ENCODE data around the gene IGF2R.
A peak's percentile ranks its signal among the peaks of the same experiment; 100 is the strongest.
"Not testable (repeated sequence)": the region's sequence is repeated elsewhere in the genome, so short reads cannot be mapped to it uniquely, and the experiment has no call there.

Gene IGF2R

DNA sequence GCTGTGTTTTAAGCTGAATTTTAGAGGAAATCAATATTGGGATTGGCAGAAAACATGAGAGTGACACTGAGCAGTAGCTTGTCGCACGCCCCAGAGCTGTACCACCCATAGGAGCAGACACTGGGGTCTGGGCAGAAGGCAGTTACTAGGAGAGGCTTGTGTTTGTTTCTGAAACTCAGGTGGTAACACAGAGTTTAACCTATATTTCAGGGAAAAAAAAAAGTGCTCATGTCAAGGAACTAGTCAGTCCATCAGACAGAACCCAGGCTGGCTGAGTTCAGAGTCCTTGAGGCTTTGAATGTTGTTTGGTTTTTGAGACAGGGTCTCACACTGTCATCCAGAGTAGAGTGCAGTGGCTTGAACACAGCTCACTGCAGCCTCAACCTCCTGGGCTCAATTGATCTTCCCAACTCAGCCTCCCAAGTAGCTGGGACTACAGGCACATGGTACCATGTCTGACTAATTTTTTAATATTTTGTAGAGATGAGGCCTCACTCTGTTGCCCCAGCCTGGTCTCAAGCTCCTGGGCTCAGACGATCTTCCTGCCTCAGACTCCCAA is 159.3 kb downstream of the IGF2R start:
- DNase-seq: no peak

DNA sequence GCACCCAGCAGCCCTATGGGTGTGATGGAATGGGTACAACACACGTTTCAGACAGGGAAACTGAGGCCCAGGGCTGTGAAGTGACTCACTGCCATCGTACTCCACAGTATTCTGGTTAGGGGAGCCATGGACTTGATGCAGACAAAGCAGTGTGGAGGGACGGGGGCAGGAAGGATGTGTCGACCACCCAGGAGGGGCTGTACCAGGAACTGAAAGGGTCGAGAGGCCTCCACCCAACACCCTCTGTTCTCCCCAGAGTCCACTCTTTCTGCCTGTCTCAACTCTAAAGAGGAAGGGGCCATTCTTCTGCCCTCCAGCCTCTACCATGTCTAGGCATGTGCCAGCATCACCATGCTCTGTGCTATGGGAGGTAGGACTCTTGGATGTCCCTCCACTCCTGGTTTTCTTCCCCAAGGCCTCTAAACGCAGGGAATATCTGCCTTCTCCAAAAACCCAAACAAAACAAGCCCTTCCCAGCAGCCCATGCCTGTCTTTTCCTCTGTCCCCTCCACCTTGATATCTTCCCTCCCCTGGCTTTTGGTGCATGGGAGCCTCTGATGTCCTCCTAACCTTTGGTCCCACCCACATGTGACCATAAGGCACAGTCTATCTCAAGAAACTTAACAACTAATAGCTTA is 160.1 kb downstream of the IGF2R start:
- no peak for DNase-seq

DNA sequence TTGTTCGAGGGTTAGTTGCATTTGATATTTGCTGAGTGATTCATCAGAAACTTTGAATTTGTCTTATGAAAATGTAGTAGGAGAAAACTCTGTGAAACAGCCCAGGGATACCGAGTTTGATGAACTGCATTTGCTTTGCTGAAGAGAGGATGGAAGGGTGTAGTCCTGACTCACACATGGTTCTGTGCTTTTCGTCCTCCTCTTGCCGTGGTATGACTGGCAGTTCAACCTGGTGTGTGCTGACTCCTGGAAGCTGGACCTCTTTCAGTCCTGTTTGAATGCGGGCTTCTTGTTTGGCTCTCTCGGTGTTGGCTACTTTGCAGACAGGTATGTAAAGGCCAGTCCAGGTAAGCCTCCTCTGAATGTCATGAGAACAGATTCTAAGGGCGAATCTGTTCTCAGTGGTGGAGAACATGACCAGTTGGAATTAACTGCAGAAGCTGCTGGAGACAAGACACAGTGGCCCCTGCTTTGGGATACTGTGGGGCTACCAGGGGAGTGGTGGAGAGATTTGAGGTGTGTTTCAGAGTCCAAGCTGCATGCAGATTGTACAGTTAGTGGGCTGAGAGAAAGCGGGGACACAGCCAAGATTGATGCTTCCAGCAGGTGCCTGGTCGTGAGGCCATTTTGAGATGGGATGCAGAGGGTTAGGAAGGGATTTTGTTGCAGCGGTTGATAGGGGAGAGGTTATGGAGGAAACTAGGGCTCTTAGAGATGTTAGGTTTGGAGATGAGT is 161.2 kb downstream of the IGF2R start:
- no peak for DNase-seq

DNA sequence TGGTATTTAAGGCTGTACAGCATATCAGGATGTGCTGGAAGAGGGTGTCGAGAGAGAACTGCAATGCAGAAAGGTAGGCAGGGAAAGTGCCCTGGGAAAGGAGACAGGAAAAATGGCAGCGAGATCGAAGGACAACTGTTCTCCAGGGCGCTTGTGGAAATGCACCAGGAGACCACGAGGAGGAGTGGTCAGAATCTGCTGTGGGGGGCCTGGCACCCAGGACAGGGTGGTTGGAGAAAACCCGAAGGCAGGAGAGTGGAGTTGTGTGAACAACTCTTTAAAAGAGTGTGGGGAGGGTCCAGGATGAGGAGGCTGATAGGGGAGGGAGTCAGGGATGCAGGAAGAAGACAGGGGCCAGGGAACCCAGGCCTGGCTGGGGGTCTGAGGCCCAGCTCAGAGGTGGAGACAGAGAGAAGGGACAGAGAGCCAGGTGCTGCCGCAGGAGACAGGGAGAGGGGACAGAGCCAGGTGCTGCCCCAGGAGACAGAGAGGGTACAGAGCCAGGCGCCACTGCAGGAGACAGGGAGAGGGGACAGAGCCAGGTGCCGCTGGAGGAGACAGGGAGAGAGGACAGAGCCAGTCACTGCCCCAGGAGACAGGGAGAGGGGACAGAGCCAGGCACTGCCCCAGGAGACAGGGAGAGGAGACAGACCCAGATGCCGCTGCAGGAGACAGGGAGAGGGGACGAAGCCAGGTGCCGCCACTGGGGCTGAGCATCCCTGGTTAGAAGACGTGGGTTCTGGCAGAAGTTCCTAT is 162.0 kb downstream of the IGF2R start:
- no peak for DNase-seq

DNA sequence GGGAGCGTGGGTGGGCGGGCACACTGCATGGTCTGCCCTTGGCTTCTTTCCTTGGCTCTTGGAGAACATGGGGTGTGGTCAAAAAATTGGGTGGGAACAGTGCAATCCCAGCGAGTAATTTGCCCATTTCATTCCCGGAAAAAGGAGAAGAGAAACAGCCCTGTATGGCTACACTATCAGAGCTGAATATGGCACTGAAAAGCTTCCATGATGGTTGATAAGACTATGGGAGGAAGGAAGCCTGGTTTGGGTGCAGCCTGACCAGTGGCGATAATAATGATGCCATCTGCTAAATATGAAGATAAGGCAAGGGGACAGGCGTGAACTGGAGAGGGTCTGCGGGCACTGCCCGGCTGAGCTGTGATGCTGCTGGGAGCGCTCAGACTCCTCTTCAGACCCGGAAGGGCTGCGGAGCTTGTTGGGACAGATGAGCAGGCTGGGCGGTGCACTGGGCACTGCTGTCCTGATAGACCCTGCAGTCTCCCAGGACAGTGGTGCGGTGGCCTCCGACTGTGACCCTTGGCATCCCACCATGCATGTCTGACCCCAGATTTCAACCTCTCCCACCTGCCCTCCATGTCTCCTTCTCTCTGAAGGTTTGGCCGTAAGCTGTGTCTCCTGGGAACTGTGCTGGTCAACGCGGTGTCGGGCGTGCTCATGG is 162.9 kb downstream of the IGF2R start:
- DNase-seq: no peak

DNA sequence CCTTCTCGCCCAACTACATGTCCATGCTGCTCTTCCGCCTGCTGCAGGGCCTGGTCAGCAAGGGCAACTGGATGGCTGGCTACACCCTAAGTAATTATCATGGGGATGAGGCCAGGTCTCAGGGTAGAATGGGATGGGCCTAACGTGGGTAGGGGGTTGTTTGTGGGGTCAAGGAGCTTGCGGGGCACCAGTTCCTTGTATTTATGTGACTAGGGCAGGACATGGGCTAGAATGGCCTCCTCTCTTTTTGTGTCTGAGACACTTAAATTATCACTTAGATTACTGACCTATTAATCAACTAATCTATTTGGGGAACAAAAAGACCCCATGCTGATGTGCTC is 163.4 kb downstream of the IGF2R start:
- no peak for DNase-seq

DNA sequence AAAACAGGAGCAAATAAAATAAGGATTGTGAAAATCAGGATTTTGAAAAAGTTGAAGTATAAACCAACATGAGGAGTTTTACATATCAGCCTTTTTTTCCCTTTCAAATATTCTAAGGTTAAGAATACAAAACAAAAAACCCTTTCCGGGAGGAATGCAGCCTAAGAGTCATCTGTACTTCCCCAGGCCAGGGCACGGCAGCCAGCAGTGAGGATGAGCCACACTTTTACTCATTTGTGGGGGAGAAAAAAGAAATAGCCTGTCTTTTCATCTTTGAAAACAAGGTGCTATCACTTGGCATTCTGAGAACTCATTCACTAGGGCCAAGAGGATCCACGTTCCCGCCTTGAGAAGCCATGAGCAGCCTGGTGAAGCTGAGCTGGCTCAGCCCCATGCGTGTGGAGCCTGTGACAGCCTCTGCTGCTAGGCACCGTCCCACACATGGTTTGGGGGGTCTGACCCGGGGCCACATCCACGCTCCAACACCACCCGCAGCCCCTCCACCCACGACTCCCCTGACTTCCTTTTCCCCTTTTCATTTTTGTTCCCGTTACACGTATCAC is 164.0 kb downstream of the IGF2R start:
- no peak for DNase-seq

DNA sequence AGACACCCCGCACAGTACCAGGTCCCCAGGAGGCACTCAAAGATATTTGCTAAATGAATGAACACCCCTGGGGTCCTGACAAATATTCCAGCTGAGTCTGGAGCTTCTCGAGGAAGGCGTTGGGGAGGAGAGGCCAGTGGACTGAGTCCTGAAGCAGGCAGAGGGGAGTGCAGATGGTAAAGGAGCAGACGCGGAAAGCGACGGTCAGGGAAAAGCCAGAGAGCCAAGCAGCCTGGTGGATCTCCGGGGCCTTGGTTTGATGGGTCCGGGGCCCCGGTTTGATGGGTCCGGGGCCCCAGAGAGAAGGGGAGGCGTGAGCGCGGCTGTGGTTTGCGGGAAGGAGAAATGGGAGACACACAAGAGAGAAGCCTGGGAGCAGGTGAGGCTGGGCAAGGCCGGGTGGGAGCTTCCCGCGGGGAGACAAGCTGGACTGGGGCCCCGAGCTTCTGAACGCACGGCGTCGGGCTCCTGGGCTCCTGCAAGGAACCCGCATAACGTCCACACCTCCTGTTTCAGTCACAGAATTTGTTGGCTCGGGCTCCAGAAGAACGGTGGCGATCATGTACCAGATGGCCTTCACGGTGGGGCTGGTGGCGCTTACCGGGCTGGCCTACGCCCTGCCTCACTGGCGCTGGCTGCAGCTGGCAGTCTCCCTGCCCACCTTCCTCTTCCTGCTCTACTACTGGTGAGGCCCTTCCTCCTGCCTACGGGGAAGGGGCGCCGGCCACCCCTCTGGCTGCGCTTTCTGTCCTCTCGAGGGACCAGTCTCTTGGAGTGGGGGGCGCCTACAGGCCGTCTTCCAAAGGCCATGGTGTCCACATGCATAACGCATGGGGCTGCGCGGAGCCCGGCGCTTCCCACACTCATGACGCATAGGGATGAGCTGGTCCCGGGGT is 164.8 kb downstream of the IGF2R start:
- DNase-seq: no peak

DNA sequence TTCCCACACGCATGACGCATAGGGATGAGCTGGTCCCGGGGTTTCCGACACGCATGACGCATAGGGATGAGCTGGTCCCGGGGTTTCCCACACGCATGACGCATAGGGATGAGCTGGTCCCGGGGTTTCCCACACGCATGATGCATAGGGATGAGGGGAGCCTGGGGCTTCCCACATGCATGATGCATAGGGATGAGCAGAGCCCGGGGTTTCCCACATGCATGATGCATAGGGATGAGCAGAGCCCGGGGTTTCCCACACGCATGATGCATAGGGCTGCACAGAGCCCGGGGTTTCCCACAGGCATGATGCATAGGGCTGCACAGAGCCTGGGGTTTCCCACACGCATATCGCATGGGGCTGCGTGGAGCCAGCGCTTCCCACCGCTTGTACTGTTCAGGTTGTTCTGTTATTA is 165.5 kb downstream of the IGF2R start:
- not testable (repeated sequence) for DNase-seq

DNA sequence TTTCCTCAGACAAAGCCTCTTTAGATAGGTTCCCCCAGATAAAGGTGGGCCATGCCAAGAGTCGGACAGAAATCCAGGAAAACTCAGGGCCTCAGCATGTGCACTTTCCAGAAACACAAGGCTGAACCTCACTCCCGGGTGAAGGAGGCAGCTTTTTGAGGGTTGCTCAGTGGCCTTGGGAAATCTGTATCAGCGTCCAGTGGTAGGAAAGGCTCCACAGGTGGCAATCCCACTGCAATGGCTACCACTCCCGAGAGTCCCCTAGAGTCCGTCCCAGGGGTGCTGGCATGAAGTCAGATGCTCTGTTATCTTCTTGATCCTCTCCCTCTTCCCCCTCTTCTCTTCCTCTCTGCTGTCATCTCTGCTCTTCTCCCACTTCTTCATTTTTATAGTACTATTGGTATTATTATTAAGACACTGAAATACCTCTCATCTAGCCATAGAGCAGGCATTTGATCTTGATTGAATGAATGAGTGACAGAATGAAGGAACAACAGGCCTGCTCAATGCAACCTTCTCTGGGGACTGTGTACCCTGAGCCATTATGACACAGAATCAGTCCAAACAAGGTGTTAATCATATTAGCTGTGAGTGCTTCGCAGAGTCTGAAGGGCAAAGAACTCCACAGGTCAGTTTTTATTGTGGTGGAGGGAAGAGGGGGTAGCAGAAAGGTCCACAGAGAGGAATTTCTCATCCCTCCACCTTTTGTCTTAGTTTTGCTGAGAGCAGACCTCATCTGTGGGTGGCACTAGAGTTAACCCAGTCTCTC is 166.1 kb downstream of the IGF2R start:
- DNase-seq: no peak

DNA sequence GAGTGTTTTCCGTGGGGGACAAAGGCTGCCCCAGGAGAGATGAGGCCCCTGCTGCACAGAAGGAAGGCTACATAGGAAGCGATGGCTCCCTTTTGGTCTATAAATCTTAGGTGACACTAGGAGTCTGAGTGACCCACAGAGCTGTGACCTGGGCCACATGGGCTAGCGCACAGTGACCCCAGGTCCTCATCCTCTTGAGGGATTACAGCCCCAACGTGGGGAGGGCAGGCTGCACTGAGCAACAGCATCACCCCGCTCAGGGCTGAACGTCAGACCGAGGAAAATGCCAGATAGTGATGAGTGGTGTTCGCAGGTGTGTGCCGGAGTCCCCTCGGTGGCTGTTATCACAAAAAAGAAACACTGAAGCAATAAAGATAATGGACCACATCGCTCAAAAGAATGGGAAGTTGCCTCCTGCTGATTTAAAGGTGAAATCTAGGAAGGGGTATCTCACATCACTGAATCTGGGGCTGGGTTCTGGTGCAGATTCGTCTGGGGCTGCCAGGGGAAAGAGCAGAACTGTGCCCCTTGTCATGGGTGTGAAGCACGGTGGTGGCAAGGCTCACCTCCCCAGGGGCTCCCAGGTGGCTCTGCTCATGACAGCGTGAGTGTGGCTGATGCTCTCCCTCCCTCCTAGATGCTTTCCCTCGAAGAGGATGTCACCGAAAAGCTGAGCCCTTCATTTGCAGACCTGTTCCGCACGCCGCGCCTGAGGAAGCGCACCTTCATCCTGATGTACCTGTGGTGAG is 167.2 kb downstream of the IGF2R start:
- DNase-seq: no peak

DNA sequence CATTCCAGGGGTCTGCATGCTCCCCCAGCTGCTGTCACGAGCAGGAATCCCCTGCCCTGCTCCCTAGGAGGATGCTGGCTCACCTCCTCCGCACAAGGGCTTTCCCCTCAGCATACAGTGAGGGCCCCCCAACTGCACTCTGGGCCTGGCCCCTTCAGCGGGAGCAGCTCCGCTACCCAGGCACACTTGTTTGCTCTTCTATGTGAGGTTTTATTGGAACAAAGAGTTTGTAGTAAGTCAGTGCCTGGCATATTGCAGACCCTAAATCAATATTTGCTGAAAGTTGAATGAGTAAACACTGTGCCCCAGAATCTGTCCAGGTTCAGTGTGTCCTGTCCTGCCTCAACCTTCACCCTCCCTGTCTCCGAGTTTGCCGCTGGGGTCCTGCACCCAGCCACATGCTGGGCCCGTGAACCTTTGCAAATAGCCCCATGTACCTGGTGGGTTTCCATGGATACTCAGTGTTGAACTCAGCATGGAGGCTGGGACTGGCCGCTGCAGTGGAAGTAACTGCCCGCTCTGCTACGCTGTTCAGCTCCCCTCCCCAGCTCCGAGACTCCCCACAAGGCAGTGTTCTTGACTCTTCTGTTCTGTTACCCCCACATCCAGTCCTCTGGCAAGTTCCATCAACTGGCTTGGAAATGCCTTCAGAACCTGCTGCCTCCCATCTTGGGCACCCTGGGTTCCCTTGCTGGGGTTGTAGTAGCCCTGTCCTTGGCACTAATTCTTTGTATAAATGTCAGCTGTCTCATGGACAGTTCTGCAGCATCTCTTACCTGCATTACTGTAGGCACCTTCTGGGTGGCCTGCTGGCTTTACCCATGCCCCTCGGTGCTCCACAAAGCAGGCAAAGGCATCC is 168.5 kb downstream of the IGF2R start:
- no peak for DNase-seq

DNA sequence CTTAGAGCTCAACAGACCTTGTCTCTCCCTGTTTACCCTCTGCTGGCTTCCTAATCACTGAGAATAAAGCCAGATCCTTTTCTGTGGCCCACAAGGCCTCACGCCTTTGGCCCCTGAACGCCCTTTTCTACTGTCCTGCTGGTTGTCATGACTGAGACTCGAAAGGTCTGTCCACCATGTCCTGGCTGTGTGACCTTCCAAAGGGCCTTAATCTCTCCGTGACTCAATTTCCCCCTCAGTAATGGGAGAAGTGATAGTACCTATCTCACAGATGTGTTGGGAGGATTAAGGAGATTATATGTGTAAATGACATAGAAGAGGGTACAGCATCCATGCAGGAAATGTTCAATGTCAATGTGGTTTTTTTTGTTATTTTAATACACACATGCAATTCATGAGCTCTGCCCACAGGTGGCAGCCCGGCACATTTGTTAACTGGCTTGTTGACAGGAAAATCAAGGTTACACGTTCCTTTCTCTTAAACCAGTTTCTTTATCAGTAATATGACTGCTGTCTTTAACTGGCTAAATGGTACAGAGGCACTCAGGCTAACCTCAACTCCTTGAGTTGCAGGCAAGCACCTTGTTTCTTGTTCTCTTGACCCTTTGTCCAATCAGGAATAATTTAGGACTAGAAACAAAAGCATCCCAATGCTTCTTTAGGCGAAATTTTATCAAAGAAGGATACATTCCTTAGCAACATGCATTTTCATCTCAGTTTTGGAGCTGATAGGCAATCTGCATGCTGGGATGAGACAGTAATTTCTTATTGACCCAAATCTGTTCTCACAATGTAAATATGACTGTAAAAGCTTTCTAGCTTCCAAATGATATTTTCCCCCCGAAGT is 169.3 kb downstream of the IGF2R start:
- peak; percentile 64 for DNase-seq

DNA sequence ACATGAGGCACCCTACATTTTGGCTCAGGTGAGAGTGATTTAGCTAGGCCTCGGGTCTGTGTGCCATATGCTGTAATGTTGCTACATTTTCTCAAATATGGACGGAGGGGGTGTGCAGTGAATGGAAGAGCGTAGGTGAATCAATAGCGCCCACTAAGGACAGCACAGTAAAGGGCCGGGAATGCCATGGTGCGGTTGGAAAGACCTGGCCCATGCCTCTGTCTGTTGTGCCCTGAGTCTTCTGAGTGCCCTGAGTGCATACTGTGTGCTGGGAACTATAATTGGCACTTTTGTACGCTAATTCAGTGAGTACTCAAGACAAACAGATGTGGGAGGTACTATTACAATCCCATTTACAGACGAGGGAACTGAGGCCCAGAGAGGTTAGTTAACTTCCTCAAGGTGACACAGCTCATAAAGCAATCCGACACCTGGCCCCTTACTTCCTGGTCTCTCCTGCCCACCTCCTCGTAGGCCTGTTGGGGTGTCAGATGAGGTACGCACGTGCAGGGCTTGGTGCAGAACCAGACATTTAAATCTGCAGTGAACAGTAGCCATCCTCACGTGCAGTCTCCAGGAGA is 170.0 kb downstream of the IGF2R start:
- DNase-seq: no peak

DNA sequence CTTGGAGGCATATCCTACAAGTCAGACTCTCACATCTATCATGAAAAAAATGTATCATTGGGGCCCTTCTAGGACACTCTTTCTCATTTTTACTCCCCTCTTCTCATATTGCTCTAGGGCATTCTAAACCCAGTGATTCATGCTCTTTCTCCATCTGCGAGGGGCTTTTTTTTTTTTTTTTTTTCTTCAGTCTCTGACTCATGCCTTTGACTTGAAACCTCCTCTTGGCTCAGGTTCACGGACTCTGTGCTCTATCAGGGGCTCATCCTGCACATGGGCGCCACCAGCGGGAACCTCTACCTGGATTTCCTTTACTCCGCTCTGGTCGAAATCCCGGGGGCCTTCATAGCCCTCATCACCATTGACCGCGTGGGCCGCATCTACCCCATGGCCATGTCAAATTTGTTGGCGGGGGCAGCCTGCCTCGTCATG is 170.6 kb downstream of the IGF2R start:
- DNase-seq: no peak

DNA sequence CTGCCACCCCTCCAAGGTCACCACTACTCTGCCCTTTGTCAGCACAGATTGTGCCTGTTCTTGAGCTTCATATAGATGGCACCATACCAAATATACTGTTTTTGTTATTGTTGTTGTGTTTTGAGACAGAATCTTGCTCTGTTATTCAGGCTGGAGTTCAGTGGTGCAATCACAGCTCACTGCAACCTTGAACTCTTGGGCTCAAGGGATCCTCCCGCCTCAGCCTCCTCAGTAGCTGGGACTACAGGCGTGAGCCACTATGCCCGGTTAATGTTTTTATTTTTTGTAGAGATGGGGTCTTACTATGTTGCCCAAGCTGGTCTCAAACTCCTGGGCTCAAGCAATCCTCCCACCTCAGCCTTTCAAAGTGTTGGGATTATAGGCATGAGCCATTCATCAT is 171.6 kb downstream of the IGF2R start:
- not testable (repeated sequence) for DNase-seq

DNA sequence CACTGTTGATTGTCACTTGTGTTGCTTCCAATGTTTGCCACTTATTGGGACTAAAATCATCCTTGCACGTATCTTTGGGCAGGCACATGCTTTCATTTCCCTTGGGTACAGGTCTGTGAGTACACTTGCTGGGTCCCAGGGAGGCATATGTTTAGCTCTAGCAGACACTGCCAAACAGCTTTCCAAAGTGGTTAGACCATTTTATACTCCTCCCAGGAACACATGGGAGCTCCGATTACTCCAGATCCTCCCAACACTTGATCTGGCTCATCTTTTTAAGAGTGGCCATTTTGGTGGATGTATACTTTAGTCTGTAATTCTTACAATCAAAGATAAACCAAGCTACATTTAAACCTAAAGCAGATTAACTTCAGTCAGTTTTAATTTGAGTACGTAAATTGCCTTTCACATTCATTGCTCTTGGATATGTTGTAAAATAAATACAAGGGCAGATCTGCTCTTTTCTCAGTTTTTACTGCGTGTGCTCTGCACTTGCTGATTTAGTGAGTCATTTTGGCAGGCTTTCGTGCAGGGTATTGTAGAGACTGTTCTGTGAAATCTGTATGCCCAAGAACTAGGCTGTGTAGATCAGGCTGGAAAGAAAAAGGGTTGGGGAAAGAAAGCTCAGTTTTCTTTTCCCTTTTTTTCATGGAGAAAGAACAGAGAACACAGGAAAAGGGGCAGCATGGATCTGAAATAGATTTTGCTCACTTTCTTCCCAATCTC is 172.3 kb downstream of the IGF2R start:
- DNase-seq: no peak

Measured in right hindlimb (tissue), 1 donor.